Astrocyte of the cerebellum (primary cell): ENCODE results near the gene EAPP.
"Not testable (repeated sequence)": the region's sequence is repeated elsewhere in the genome, so short reads cannot be mapped to it uniquely, and the experiment has no call there.

Source experiments
- DNase-seq: peaks from one replicate; pipeline ENCODE4 v3.0.0-alpha.2; 2011; ENCODE audit warnings: low read depth
- H3K4me3 ChIP-seq: 2 replicates; pipeline ENCODE4 v1.5.1; 2011; ENCODE audit warnings: mild to moderate bottlenecking, low read depth, low read length, moderate library complexity
- in situ Hi-C: cut with HindIII; loops from 2 replicates; pipeline ENCODE4 v1.10.0; 2017; ENCODE audit warnings: low sequenced_read_pairs
- TF ChIP-seq, protein P1 (sequence below): IDR thresholded peaks from 2 replicates; pipeline ENCODE4 v1.5.1; 2012; ENCODE audit warnings: low read length, low read depth, moderate library complexity, mild to moderate bottlenecking; ENCODE audit errors: missing control alignments

The EAPP gene

DNA sequence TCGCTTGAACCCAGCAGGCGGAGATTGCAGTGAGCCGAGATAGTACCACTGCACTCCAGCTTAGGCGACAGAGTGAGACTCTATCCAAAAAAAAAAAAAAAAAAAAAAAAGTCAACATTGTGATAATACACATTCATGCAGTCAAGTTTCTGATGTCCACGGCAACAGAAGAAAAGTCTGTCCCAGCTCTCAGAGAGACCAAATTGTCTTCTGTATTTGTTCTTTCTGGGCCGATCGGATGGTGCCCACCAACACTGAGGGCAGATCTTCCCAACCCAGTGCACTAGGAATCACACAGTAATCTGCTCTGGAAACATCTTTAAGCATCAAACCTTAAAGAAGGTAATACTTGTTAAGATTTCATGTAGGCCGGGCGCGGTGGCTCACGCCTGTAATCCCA lies 31.6 kb downstream of the EAPP start:
- in situ Hi-C loops = no loop called here
- DNase-seq = no peak
- TF ChIP-seq, protein P1, sequence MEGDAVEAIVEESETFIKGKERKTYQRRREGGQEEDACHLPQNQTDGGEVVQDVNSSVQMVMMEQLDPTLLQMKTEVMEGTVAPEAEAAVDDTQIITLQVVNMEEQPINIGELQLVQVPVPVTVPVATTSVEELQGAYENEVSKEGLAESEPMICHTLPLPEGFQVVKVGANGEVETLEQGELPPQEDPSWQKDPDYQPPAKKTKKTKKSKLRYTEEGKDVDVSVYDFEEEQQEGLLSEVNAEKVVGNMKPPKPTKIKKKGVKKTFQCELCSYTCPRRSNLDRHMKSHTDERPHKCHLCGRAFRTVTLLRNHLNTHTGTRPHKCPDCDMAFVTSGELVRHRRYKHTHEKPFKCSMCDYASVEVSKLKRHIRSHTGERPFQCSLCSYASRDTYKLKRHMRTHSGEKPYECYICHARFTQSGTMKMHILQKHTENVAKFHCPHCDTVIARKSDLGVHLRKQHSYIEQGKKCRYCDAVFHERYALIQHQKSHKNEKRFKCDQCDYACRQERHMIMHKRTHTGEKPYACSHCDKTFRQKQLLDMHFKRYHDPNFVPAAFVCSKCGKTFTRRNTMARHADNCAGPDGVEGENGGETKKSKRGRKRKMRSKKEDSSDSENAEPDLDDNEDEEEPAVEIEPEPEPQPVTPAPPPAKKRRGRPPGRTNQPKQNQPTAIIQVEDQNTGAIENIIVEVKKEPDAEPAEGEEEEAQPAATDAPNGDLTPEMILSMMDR = no peak
- H3K4me3 ChIP-seq = no peak overlapping the region

DNA sequence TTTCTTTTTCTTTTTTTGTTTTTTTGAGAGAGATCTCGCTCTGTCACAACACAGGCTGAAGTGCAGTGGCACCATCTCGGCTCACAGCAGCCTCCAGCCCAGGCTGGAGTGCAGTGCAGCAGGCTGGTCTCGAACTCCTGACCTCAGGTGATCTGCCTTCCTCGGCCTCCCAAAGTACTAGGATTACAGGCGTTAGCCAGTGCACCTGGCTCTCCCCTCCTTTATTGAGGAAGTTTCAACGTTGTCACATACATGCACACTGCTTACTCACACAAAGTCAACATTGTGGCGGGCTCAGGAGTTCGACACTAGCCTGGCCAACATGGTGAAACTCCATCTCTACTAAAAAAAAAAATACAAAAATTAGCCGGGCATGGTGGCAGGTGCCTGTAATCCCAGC lies 32.0 kb downstream of the EAPP start:
- H3K4me3 ChIP-seq = no peak overlapping the region
- no peak for DNase-seq
- in situ Hi-C loops = no loop called here
- TF ChIP-seq, protein P1 = no peak

DNA sequence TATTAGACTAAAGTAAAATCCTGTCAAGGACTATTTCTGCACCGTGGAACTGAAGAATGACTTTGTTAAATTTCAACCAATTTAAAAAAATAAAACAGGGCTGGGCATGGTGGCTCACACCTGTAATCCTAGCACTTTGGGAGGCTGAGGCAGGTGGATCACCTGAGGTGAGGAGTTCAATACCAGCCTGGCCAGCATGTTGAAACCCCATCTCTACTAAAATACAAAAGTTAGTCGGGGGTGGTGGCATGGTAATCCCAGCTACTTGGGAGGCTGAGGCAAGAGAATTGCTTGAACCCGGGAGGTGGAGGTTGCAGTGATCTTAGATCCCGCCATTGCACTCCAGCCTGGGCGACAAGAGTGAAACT lies 34.4 kb downstream of the EAPP start:
- in situ Hi-C loops, H3K4me3 ChIP-seq, DNase-seq: not testable (repeated sequence)

DNA sequence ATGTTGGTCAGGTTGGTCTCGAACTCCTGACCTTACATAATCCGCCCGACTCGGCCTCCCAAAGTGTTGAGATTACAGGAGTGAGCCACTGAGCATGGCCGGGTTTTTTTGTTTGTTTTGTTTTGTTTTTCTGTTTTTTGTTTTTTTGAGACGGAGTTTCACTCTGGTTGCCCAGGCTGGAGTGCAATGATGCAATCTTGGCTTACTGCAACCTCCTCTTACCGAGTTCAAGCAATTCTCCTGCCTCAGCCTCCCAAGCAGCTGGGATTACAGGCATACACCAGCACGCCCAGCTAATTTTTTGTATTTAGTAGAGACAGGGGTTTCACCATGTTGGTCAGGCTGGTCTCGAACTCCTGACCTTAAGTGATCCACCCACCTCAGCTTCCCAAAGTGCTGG lies 35.5 kb downstream of the EAPP start:
- H3K4me3 ChIP-seq, in situ Hi-C loops: not testable (repeated sequence)

DNA sequence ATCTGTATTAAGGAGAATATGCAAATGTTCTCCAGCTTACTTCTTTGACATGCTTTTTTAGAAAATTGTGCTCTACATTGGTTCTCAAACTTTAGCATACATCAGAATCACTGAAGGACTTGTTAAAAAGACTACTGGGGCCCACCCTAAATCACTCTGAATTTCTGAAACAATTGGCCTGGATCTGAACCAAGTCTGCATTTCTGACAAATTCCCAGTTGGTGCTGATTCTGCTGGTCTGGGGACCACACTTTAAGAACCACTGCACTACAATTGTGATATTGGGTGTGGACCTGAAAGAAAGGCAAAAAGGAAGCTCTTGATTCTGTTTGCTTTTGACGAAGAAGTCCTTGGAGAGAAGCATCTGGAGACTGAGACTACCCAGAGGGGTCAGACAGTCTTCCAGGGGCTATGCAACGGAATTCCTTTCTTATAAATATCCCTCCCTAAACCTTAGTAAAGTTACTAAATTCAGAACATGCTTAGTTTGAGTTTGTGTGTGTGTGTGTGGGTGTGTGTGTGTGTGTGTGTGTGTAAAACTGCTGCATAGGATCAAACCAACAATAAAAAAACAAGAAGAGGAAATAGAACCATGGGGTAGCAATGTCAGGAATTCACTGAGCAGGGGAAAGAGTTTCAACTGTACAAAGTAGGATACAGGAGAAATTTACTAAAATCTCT lies 36.8 kb downstream of the EAPP start:
- no peak overlapping the region for H3K4me3 ChIP-seq
- TF ChIP-seq, protein P1 = no peak
- no peak for DNase-seq
- in situ Hi-C loops = no loop called here

More for the DNA sequence above, 35.5 kb downstream of the EAPP start:
- not testable (repeated sequence) for DNase-seq

DNA sequence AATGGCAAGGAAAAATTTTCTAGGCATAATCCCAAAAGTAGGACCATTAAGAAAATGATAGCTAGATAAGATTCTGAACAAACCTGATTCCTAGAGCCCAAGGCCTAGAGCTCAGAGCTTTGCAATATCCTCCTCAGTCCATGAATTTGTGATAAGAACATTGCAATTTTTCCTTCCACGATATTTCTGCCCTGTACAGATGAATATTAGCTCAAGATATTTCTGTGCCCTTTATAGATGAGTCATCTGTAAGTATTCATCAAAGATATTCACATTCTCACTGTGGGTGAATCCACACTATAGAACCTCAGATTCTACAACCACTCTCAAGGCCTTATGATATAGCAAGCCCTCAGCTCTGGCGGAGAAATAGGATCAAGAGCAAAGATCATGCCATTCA lies 37.5 kb downstream of the EAPP start:
- TF ChIP-seq, protein P1 = no peak
- no peak for DNase-seq
- H3K4me3 ChIP-seq = no peak overlapping the region
- in situ Hi-C loops = no loop called here

DNA sequence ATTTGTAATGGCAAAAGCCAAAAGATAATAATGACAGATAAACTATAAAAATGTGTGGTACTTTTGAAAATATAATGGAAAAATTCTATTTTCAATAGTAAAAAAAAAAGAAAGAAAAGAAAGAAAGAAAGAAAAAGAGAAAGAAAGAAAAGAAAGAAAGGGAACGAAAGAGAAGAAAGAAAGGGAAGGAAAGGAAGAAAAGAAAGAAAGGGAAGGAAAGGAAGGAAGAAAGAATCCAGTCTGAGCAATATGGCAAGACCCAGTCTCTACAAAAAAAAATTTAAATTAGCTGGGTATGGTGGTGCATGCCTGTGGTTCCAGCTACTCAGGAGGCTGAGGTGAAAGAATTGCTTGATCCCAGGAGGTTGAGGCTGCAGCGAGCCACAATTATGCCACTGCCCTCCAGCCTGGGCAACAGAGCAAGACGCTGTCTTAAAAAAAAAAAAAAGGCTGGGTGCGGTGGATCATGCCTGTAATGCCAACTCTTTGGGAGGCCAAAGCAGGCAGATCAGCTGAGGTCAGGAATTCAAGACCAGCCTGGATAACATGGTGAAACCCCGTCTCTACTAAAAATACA lies 38.4 kb downstream of the EAPP start:
- DNase-seq = peak; percentile 49
- H3K4me3 ChIP-seq = no peak overlapping the region
- in situ Hi-C loops = no loop called here
- TF ChIP-seq, protein P1 = no peak
